GM12878 (cell line): ENCODE results near the gene FBLN1. TPM values are rescaled to one million over a fixed set of nuclear protein-coding genes. Genes with fewer than 3 reads are reported as not detected.

Source experiments
- ATAC-seq: fragments of 200-7000 bp; cut with Tn5 transposase; 3 replicates; pipeline ENCODE4 v1.9.1; 2020; ENCODE audit warnings: mild to moderate bottlenecking, moderate library complexity
- BruUV-seq: library from RNA; stranded (reverse); fragments of 400-500 nt; replicated peaks from 2 replicates; lab custom pipeline; 2021; lab: Mats Ljungman, UMichigan
- CTCF ChIA-PET: fragments of 300-600 bp; sonication (Branson Sonifier 250); formaldehyde crosslinking; extraction: SDS; loops from one replicate; lab custom pipeline; 2021; ENCODE audit warnings: inconsistent platforms; lab: Yijun Ruan, JAX
- POLR2A ChIA-PET: fragments of 350-600 bp; formaldehyde crosslinking; extraction: SDS; loops from one replicate; lab custom pipeline; 2021; ENCODE audit warnings: inconsistent platforms; lab: Charles Lee
- RAD21 ChIA-PET: fragments of 300-600 bp; sonication (Branson Sonifier 250); formaldehyde crosslinking; loops from one replicate; lab custom pipeline; 2023; ENCODE audit warnings: antibody characterized with exemption; ENCODE audit not compliant: unreplicated experiment; lab: Charles Lee
- SMC1A ChIA-PET: fragments of 300-600 bp; sonication (Branson Sonifier 250); formaldehyde crosslinking; loops from one replicate; lab custom pipeline; 2023; ENCODE audit not compliant: unreplicated experiment, uncharacterized antibody; lab: Charles Lee
- DNase-seq: peaks from one replicate; pipeline ENCODE4 v3.0.0-alpha.2; 2011; ENCODE audit warnings: low read depth, low spot score
- FAIRE-seq: peaks from 3 replicates; lab custom pipeline; 2011; peaks lifted over from hg19 to GRCh38; lab: Jason Lieb, UNC
- H2AFZ ChIP-seq: 2 replicates; pipeline ENCODE4 v1.6.0; 2011; ENCODE audit warnings: low read depth, low read length, control low read depth; ENCODE audit not compliant: control insufficient read depth
- H3K27ac ChIP-seq: 2 replicates; pipeline ENCODE4 v1.5.1; 2011; ENCODE audit warnings: control low read depth; ENCODE audit not compliant: control insufficient read depth, insufficient read depth
- H3K27me3 ChIP-seq, 2 experiments: replicated peaks in 1 of 2; 2 replicates each; pipeline versions ENCODE4 v1.6.0 to v1.6.1; 2011; ENCODE audit warnings: low read length in 1 of 2; ENCODE audit not compliant: control insufficient read depth in 2 of 2, insufficient read depth in 2 of 2
- H3K36me3 ChIP-seq, 2 experiments: 2 replicates each; pipeline ENCODE4 v1.5.1; 2011; ENCODE audit warnings: low read length in 1 of 2; ENCODE audit not compliant: control insufficient read depth in 2 of 2, insufficient read depth in 2 of 2
- H3K4me1 ChIP-seq: 2 replicates; pipeline ENCODE4 v1.6.1; 2011; ENCODE audit warnings: mild to moderate bottlenecking, low read length, moderate library complexity, mixed read lengths; ENCODE audit not compliant: control insufficient read depth, insufficient read depth
- H3K4me2 ChIP-seq: 2 replicates; pipeline ENCODE4 v1.6.0; 2011; ENCODE audit warnings: control low read depth; ENCODE audit not compliant: control insufficient read depth, insufficient read depth
- H3K4me3 ChIP-seq: fragments of 200-600 bp; sonication (generic); 2 replicates; pipeline ENCODE4 v1.5.1; 2016
- H3K79me2 ChIP-seq: 2 replicates; pipeline ENCODE4 v1.6.0; 2011; ENCODE audit warnings: low read length; ENCODE audit not compliant: control insufficient read depth, insufficient read depth
- H3K9ac ChIP-seq: 2 replicates; pipeline ENCODE4 v1.8.0; 2011; ENCODE audit warnings: low read length, control low read depth, mixed read lengths; ENCODE audit not compliant: control insufficient read depth, insufficient read depth
- H3K9me3 ChIP-seq: replicated peaks from 3 replicates; pipeline ENCODE4 v1.5.1; 2011; ENCODE audit warnings: mild to moderate bottlenecking, low read length; ENCODE audit not compliant: control insufficient read depth, insufficient read depth
- H4K20me1 ChIP-seq: 2 replicates; pipeline ENCODE4 v1.6.0; 2011; ENCODE audit not compliant: control insufficient read depth, insufficient read depth
- BRCA1 ChIP-seq: IDR thresholded peaks from 2 replicates; pipeline ENCODE4 v1.6.1; 2011; ENCODE audit warnings: low read depth, low read length, improper control_type of control experiment
- CBFB ChIP-seq: IDR thresholded peaks from 2 replicates; pipeline ENCODE4 v1.6.1; 2016; ENCODE audit warnings: antibody characterized with exemption, low read depth
- CBX3 ChIP-seq: fragments of 200-600 bp; sonication (generic); IDR thresholded peaks from 2 replicates; pipeline ENCODE4 v1.6.1; 2016; ENCODE audit warnings: low read depth, borderline replicate concordance
- DPF2 ChIP-seq: fragments of 450-650 bp; IDR thresholded peaks from 2 replicates; pipeline ENCODE4 v1.6.1; 2017; ENCODE audit warnings: mild to moderate bottlenecking
- E2F8 ChIP-seq: fragments of 450-650 bp; IDR thresholded peaks from 2 replicates; pipeline ENCODE4 v1.6.1; 2018; ENCODE audit warnings: mild to moderate bottlenecking, low read depth, moderate library complexity; ENCODE audit not compliant: partially characterized antibody
- E4F1 ChIP-seq: fragments of 450-650 bp; IDR thresholded peaks from 2 replicates; pipeline ENCODE4 v1.6.1; 2018; ENCODE audit warnings: borderline replicate concordance, mild to moderate bottlenecking; ENCODE audit not compliant: partially characterized antibody
- JUND ChIP-seq: IDR thresholded peaks from 2 replicates; pipeline ENCODE4 v1.6.1; 2012; ENCODE audit warnings: low read depth, mild to moderate bottlenecking, low read length, improper control_type of control experiment, moderate library complexity
- MEF2B ChIP-seq: fragments of 450-650 bp; IDR thresholded peaks from 2 replicates; pipeline ENCODE4 v1.6.1; 2018; ENCODE audit warnings: mild to moderate bottlenecking, moderate library complexity; ENCODE audit not compliant: partially characterized antibody, poor library complexity, severe bottlenecking
- NFYB ChIP-seq: IDR thresholded peaks from 2 replicates; pipeline ENCODE4 v1.6.1; 2011; ENCODE audit warnings: low read depth, mild to moderate bottlenecking, low read length, improper control_type of control experiment, moderate library complexity; ENCODE audit not compliant: insufficient read depth
- PML ChIP-seq: IDR thresholded peaks from 2 replicates; pipeline ENCODE4 v1.6.1; 2012; ENCODE audit warnings: low read length, inconsistent platforms
- POLR2AphosphoS2 ChIP-seq: IDR thresholded peaks from 2 replicates; pipeline ENCODE4 v1.6.1; 2011; ENCODE audit warnings: low read depth, mild to moderate bottlenecking, low read length, improper control_type of control experiment, moderate library complexity
- RELB ChIP-seq: fragments of 450-650 bp; IDR thresholded peaks from 2 replicates; pipeline ENCODE4 v1.6.1; 2017; ENCODE audit warnings: low read depth, mild to moderate bottlenecking, moderate library complexity
- TAF1 ChIP-seq: IDR thresholded peaks from 2 replicates; pipeline ENCODE4 v1.6.1; 2011; ENCODE audit warnings: mild to moderate bottlenecking, low read depth, low read length, borderline replicate concordance
- TCF12 ChIP-seq: IDR thresholded peaks from 2 replicates; pipeline ENCODE4 v1.6.1; 2011; ENCODE audit warnings: low read depth, mild to moderate bottlenecking, low read length
- YY1 ChIP-seq: IDR thresholded peaks from 2 replicates; pipeline ENCODE4 v1.6.1; 2011; ENCODE audit warnings: low read depth, mild to moderate bottlenecking, low read length
- ZNF217 ChIP-seq: fragments of 450-650 bp; IDR thresholded peaks from 2 replicates; pipeline ENCODE4 v1.6.1; 2017; ENCODE audit warnings: antibody characterized with exemption, mild to moderate bottlenecking
- WGBS: methylation state at CpG from one replicate; pipeline ENCODE4 v1.1.6; 2016; ENCODE audit warnings: low lambda C conversion rate; ENCODE audit not compliant: insufficient replicate concordance, insufficient coverage; ENCODE audit errors: missing lambda C conversion rate; 5-methylcytosine and 5-hydroxymethylcytosine counted together
- in situ Hi-C: fragments of 300-500 bp; cut with MboI; formaldehyde crosslinking; loops from 9 replicates; pipeline ENCODE4 v1.14.3; 2018; ENCODE audit warnings: mixed read lengths
- intact Hi-C: fragments of 100-400 bp; cut with micrococcal nuclease; formaldehyde crosslinking; loops from one replicate; pipeline ENCODE4 v1.14.2; 2022; ENCODE audit not compliant: unreplicated experiment
- polyA plus RNA-seq, 11 experiments: library from polyadenylated mRNA; depleted of rRNA in 4 of 11; unstranded in 6 of 11; stranded (reverse) in 5 of 11; fragments of >200 nt; fragmentation: Nextera tagmentation in 4 of 11; fragmentation: Illumina TruSeq in 1 of 11; extraction: Ambion mirVana in 4 of 11; extraction: Trizol in 1 of 11; gene quantifications; 1 replicate in 1 of 11; 2 replicates in 10 of 11; pipeline versions ENCODE4 v1.2.1 to v1.2.3, GENCODE V29; 2011 to 2016; ENCODE audit warnings: inconsistent platforms in 2 of 11, missing spikeins in 2 of 11, low read depth in 1 of 11
- total RNA-seq, 4 experiments: library from RNA; depleted of rRNA in 3 of 4; stranded (reverse); fragments of >200 nt in 3 of 4; fragmentation: Illumina TruSeq in 1 of 4; extraction: Trizol in 1 of 4; gene quantifications; 2 replicates each; pipeline versions ENCODE4 v1.2.1 to v1.2.3, GENCODE V29; 2013 to 2021
- TF ChIP-seq, protein P1 (sequence below): IDR thresholded peaks from 2 replicates; pipeline ENCODE4 v1.6.1; 2011; ENCODE audit warnings: low read depth, low read length, improper control_type of control experiment, borderline replicate concordance

The FBLN1 gene
- total and polyA plus RNA-seq, 10 of the 15 experiments (the other 5 are each of a cell fraction or from before 2014, with no cell fraction given) = 0.20 to 0.51 TPM; not detected in 8

DNA sequence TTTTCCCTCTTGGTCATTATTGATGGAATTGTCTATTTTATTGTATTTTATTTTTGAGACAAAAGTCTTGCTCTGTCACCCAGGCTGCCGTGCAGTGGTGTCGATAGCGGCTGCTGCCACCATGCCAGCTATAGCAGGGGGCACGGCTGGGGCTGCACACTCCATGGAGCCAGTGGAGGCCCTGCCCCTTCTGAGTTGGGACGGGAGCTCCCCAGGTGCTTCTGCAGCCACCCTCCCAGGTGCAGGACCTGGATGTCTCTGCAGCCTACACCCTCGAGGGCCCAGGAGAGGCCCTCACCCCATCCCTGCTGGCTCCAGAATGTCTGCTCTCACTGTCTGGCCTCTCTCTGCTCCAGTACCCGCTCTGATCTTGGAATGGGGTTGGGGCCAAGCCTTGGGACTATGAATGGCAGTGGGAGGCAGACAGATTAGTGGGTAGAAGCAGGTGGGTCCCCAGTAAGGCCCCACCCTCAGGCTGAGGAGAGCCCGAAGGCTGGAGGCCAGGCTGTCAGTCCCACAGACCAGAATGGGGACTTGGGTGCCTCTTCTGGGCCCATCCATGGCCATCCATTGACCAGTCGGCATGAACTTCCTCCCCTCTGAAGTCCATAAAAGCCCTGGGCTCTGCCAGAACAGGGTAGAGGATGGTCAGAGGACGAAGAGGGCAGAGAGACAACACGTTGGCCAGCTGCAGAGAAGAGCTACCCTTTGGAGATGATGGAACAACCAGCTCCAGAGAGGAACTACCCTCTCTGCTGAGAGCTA, 119.3 kb downstream of the FBLN1 start:
- TF ChIP-seq TAF1 = no peak
- TF ChIP-seq POLR2AphosphoS2 = no peak
- TF ChIP-seq PML = no peak
- TF ChIP-seq E2F8 = no peak
- TF ChIP-seq TCF12 = no peak
- no peak for TF ChIP-seq CBFB
- no peak for TF ChIP-seq YY1
- no peak for TF ChIP-seq JUND
- no peak for TF ChIP-seq NFYB
- TF ChIP-seq CBX3 = no peak
- TF ChIP-seq RELB = no peak
- no peak for TF ChIP-seq MEF2B
- TF ChIP-seq DPF2 = no peak
- TF ChIP-seq E4F1 = no peak
- TF ChIP-seq BRCA1 = no peak
- TF ChIP-seq, protein P1, sequence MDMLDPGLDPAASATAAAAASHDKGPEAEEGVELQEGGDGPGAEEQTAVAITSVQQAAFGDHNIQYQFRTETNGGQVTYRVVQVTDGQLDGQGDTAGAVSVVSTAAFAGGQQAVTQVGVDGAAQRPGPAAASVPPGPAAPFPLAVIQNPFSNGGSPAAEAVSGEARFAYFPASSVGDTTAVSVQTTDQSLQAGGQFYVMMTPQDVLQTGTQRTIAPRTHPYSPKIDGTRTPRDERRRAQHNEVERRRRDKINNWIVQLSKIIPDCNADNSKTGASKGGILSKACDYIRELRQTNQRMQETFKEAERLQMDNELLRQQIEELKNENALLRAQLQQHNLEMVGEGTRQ = no peak
- no peak for TF ChIP-seq ZNF217
- Histone ChIP-seq H3K79me2 (no peaks in the 10 kb centered on the region), H3K27ac (no peak overlapping the region), H3K36me3 (no peaks in the 10 kb centered on the region), H3K4me3 (no peak overlapping the region), H3K4me1 (no peaks in the 10 kb centered on the region), H3K27me3 (no peaks in the 10 kb centered on the region; a peak in 1 of 4 replicates), H3K9me3 (no peaks in the 10 kb centered on the region), H3K4me2 (no peak overlapping the region), H2AFZ (no peak overlapping the region), H3K9ac (no peak overlapping the region), H4K20me1 (no peaks in the 10 kb centered on the region)
- intact Hi-C loops = no loop called here
- FAIRE-seq (no peak), ATAC-seq (no peak), DNase-seq (no peak)
- SMC1A ChIA-PET = no interaction called here
- 44% methylated on average over 11 of the region's 11 CpGs for WGBS
- POLR2A ChIA-PET = no interaction called here
- CTCF ChIA-PET = no interaction called here
- in situ Hi-C loops = no loop called here
- BruUV-seq = no TSS peak
- RAD21 ChIA-PET = no interaction called here
